SK-N-SH treated with all-trans-retinoic acid at 6 μM for 48 hours (cell line): ENCODE results near the gene KATNAL1.

Experiments used
- ATAC-seq: fragments of 200-7000 bp; cut with Tn5 transposase; 3 replicates; pipeline ENCODE4 v1.9.1; 2020; ENCODE audit warnings: mild to moderate bottlenecking, moderate library complexity
- ARNTL ChIP-seq: fragments of 450-650 bp; formaldehyde crosslinking; IDR thresholded peaks from 2 replicates; pipeline ENCODE4 v1.5.0; 2020; ENCODE audit warnings: low read depth, mild to moderate bottlenecking, moderate library complexity, borderline replicate concordance
- BACH2 ChIP-seq: fragments of 250-450 bp; sonication (Bioruptor Pico); IDR thresholded peaks from 2 replicates; pipeline ENCODE4 v1.9.0; 2021; ENCODE audit warnings: mild to moderate bottlenecking, borderline replicate concordance
- CREB5 ChIP-seq: fragments of 250-450 bp; sonication (Bioruptor Pico); IDR thresholded peaks from 2 replicates; pipeline ENCODE4 v1.5.1; 2020; ENCODE audit warnings: low read depth, mild to moderate bottlenecking, moderate library complexity
- CSDC2 ChIP-seq: fragments of 250-450 bp; sonication (Bioruptor Pico); IDR thresholded peaks from 2 replicates; pipeline ENCODE4 v1.5.0; 2020; ENCODE audit warnings: mild to moderate bottlenecking, moderate library complexity
- ESRRG ChIP-seq: fragments of 250-450 bp; sonication (Bioruptor Pico); IDR thresholded peaks from 2 replicates; pipeline ENCODE4 v1.6.1; 2021; ENCODE audit warnings: mild to moderate bottlenecking
- ISL1 ChIP-seq: fragments of 250-450 bp; sonication (Bioruptor Pico); IDR thresholded peaks from 2 replicates; pipeline ENCODE4 v2.1.2; 2022; ENCODE audit warnings: mild to moderate bottlenecking, moderate library complexity
- PATZ1 ChIP-seq: fragments of 250-450 bp; sonication (Bioruptor Pico); IDR thresholded peaks from 2 replicates; pipeline ENCODE4 v1.8.0; 2020; ENCODE audit warnings: mild to moderate bottlenecking, moderate library complexity, borderline replicate concordance
- PPARA ChIP-seq: fragments of 250-450 bp; sonication (Bioruptor Pico); IDR thresholded peaks from 2 replicates; pipeline ENCODE4 v1.5.0; 2020; ENCODE audit warnings: mild to moderate bottlenecking, borderline replicate concordance
- RARB ChIP-seq: fragments of 250-450 bp; sonication (Bioruptor Pico); IDR thresholded peaks from 2 replicates; pipeline ENCODE4 v1.8.0; 2021; ENCODE audit warnings: mild to moderate bottlenecking, moderate library complexity
- SNAI2 ChIP-seq: fragments of 250-450 bp; sonication (Bioruptor Pico); IDR thresholded peaks from 2 replicates; pipeline ENCODE4 v1.5.0; 2020; ENCODE audit warnings: mild to moderate bottlenecking, moderate library complexity
- ZC3H10 ChIP-seq: fragments of 250-450 bp; sonication (Bioruptor Pico); IDR thresholded peaks from 2 replicates; pipeline ENCODE4 v1.5.1; 2021; ENCODE audit warnings: mild to moderate bottlenecking, moderate library complexity
- ZFP3 ChIP-seq: fragments of 250-450 bp; sonication (Bioruptor Pico); IDR thresholded peaks from 2 replicates; pipeline ENCODE4 v1.5.0; 2020; ENCODE audit warnings: mild to moderate bottlenecking, moderate library complexity
- ZFP30 ChIP-seq: fragments of 450-650 bp; formaldehyde crosslinking; IDR thresholded peaks from 2 replicates; pipeline ENCODE4 v1.5.0; 2022; ENCODE audit warnings: mild to moderate bottlenecking, moderate library complexity
- ZNF70 ChIP-seq: fragments of 450-650 bp; formaldehyde crosslinking; IDR thresholded peaks from 2 replicates; pipeline ENCODE4 v1.5.0; 2020; ENCODE audit warnings: mild to moderate bottlenecking, moderate library complexity
- TF ChIP-seq, protein P1 (sequence below): fragments of 250-450 bp; sonication (Bioruptor Pico); IDR thresholded peaks from 2 replicates; pipeline ENCODE4 v1.5.0; 2020; ENCODE audit warnings: mild to moderate bottlenecking, moderate library complexity

The KATNAL1 gene

DNA sequence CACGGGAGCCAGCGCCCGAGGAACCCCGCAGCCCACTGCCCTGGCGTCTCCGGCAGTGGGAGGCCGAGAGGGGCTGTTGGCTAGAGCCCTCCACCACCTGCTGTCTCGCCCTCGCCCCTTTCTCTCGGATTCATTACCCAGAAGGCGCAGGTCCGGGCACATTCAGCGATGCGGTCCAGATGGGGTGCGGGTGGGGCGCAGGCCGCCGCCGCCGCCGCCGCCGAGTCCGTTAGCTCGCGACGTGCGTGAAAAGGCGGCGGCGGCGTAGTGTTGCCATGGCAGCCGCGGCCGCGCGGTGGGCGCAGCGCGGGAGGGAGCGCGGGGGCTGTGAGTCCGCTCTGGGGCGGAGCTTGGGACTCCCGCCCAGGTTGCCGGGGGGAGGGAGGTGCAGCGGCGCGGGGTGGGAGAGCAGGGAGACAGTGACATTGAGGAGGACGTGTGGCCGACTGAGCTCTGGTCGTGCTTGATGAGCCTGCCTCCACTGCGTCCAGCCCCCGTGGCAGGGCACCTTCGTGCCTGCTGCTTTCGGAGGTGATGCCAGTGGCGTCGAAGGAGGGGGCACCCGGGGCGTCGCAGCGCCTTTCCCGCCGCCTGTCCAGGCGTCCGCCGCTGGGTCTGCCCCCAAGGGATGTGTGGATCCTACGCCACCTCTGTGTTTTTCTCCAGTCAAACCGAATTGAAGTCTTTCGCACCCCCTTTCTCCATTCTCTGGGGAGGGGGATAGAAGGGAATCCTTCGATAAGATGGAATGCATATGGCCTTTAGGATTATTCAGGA lies at the start of gene KATNAL1:
TSS of gene KATNAL1 (minus strand) at position 358 of the 777 bp plus-strand sequence. CDS start 23,774 bp downstream, outside the sequence.
- TF ChIP-seq RARB (CRISPR knock-in tag): no peak
- TF ChIP-seq, protein P1, sequence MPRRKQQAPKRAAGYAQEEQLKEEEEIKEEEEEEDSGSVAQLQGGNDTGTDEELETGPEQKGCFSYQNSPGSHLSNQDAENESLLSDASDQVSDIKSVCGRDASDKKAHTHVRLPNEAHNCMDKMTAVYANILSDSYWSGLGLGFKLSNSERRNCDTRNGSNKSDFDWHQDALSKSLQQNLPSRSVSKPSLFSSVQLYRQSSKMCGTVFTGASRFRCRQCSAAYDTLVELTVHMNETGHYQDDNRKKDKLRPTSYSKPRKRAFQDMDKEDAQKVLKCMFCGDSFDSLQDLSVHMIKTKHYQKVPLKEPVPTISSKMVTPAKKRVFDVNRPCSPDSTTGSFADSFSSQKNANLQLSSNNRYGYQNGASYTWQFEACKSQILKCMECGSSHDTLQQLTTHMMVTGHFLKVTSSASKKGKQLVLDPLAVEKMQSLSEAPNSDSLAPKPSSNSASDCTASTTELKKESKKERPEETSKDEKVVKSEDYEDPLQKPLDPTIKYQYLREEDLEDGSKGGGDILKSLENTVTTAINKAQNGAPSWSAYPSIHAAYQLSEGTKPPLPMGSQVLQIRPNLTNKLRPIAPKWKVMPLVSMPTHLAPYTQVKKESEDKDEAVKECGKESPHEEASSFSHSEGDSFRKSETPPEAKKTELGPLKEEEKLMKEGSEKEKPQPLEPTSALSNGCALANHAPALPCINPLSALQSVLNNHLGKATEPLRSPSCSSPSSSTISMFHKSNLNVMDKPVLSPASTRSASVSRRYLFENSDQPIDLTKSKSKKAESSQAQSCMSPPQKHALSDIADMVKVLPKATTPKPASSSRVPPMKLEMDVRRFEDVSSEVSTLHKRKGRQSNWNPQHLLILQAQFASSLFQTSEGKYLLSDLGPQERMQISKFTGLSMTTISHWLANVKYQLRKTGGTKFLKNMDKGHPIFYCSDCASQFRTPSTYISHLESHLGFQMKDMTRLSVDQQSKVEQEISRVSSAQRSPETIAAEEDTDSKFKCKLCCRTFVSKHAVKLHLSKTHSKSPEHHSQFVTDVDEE (CRISPR knock-in tag): peak; percentile 59; the same call in 1 of the 2 replicates

DNA sequence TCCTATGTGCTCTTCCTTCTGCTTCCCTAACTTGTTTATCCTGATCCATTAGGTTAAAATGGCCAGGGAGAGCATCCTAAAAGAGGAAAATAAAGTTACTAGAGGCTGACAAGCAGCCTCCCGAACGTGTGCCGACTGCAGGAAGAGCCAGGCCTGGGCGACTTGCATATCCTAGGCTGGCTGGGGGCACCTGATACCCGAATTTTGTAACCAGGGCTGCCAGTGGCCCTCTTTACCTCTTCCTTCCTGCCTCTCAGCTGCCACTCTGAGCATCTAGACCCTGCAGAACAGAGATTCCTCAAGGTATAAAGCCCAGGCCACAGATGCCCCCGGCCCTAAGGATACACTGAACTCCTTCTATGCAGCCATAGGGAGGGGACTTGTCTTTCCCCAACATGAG lies 48.5 kb upstream of the KATNAL1 start:
- no peak for TF ChIP-seq SNAI2
- TF ChIP-seq ARNTL (CRISPR knock-in tag): no peak
- TF ChIP-seq CSDC2 (CRISPR knock-in tag): no peak
- TF ChIP-seq, protein P1 (CRISPR knock-in tag): no peak
- no peak for TF ChIP-seq ESRRG (CRISPR knock-in tag)
- no peak for TF ChIP-seq ZFP3
- no peak for TF ChIP-seq CREB5
- TF ChIP-seq ISL1 (CRISPR knock-in tag): no peak
- no peak for TF ChIP-seq ZNF70 (CRISPR knock-in tag)
- ATAC-seq: no peak

More for the DNA sequence above, at the start of gene KATNAL1:
- ATAC-seq: peak; percentile 79

GRCh38 chr13:30355384-30355699 lies 48.0 kb upstream of the KATNAL1 start:
- ATAC-seq: no peak
- TF ChIP-seq ZNF70 (CRISPR knock-in tag): no peak
- TF ChIP-seq CREB5: no peak
- no peak for TF ChIP-seq ZFP3
- TF ChIP-seq ARNTL (CRISPR knock-in tag): no peak
- no peak for TF ChIP-seq PATZ1
- TF ChIP-seq BACH2 (CRISPR knock-in tag): no peak
- no peak for TF ChIP-seq ZFP30 (CRISPR knock-in tag)
- TF ChIP-seq, protein P1 (CRISPR knock-in tag): no peak
- TF ChIP-seq PPARA (CRISPR knock-in tag): no peak
- TF ChIP-seq RARB (CRISPR knock-in tag): no peak
- TF ChIP-seq ZC3H10 (CRISPR knock-in tag): no peak
